Uterine smooth muscle cell (primary cell): Measurements from ENCODE around the gene PCAT7. TPM values are rescaled to one million over a fixed set of nuclear protein-coding genes. Genes with fewer than 3 reads are reported as not detected.

ENCODE experiments used
- total RNA-seq: library from RNA; depleted of rRNA; stranded (reverse); fragments of >200 nt; gene quantifications from 2 replicates; pipeline ENCODE4 v1.2.3, GENCODE V29; 2014

Gene PCAT7
- not detected in 2 replicates for total RNA-seq

DNA sequence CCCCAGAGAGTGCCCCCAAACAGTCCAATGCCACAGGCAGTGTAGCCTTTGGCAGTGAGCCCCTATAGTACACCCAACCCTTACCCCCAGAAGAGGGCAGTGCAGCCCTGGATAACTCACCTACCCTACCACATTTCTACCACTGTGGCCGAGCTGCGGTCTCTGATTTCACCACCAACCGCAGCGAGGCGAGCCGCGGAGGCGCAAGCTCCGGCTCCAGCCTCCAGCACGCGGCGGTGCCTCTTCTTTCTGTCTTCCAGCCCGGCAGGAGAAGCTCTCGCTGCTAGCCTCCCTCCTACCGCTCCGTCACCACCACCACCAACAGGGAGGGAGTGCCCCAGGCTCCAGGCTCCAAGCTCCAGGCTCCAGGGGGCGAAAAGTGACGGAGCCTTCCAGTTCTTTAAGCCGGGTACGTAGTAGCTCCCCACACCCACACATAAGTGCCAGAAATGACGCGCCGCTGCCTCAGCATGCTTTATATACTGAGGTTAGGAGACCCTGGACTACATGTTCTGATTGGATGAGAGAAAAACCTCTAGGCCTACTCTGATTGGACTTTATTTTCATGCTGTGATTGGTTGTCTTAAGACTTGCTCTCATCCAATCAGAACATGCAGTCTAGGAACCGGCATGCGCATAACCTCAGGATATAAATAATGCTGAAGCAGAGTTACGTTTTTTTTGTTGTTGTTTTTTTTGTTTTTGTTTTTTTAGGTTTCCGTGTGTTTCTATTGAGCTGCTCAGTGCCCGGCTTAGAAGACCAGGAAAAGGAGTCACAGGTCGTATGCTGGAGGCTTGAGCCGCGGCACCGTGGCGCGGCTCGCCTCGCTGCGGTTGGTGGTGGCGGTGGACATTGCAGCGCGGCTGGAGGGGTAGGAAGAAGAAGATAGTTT, at the start of gene PCAT7:
TSS of gene PCAT7 (plus strand) at position 645 of the 893 bp plus-strand sequence.

GRCh38 chr9:94593459-94594345, 38.8 kb downstream of the PCAT7 start, which contains the start of gene FBP2:
TSS of gene FBP2 (minus strand) at chr9:94593824. CDS start at chr9:94593726, 98 bp downstream.

Other genes with a start within 250 kb of the PCAT7 start
- not detected in 2 replicates for gene NUTM2F, start 226.4 kb upstream of the PCAT7 start, total RNA-seq
- not detected in 2 replicates for gene FBP2, start 38.7 kb downstream of the PCAT7 start, total RNA-seq
- gene FBP1, start 84.4 kb downstream of the PCAT7 start, total RNA-seq, result not detected in 2 replicates
- 40.3 and 51.7 TPM in 2 replicates for gene AOPEP, start 171.6 kb downstream of the PCAT7 start, total RNA-seq